ENCODE measurements around the gene GAN. TPM values are rescaled to one million over a fixed set of nuclear protein-coding genes. Genes with fewer than 3 reads are reported as not detected.
"Not testable (repeated sequence)": the region's sequence is repeated elsewhere in the genome, so short reads cannot be mapped to it uniquely, and the experiment has no call there.

GAN gene
- total and polyA plus RNA-seq, 9 of the 15 experiments (the other 6 are each of a cell fraction or from before 2014, with no cell fraction given): 0.83 to 15.1 (median 5.2) TPM

DNA sequence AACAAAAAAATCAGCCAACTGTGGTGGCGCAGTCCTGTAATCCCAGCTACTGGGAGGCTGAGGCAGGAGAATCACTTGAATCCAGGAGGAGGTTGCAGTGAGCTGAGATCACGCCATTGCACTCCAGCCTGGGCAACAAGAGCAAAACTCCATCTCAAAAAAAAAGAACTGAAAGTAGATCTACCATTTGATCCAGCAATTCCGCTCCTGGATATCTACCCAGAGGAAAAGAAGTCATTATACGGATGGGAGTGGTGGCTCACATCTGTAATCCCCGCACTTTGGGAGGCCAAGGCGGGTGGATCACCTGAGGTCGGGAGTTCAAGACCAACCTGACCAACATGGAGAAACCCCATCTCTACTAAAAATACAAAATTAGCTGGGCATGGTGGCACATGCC lies 107.4 kb downstream of the GAN start:
- H3K27me3 ChIP-seq (ENCODE audit: control insufficient read depth in 2 of 2, insufficient read depth in 2 of 2, low read length in 2 of 2); in situ Hi-C loops (cut with MboI); FAIRE-seq; H3K9me3 ChIP-seq (replicated peaks; ENCODE audit: control insufficient read depth, insufficient read depth, low read depth, low read length); H4K20me1 ChIP-seq (replicated peaks; ENCODE audit: control insufficient read depth, insufficient read depth, low read length); H3K4me3 ChIP-seq; POLR2A ChIA-PET; CTCF ChIA-PET (ENCODE audit: low intra/inter-chr PET ratio); H3K79me2 ChIP-seq (ENCODE audit: control insufficient read depth, insufficient read depth, low read length); BruUV-seq (replicated peaks); H3K9me1 ChIP-seq (ENCODE audit: control insufficient read depth, insufficient read depth, low read length); H2AFZ ChIP-seq (ENCODE audit: low read depth, low read length); H3K4me1 ChIP-seq (replicated peaks in 1 of 2; ENCODE audit: control insufficient read depth in 2 of 2, insufficient read depth in 2 of 2, low read length in 2 of 2); H3K36me3 ChIP-seq (ENCODE audit: control insufficient read depth, insufficient read depth, low read length); H3K4me2 ChIP-seq (ENCODE audit: insufficient read depth, low read length); H3K27ac ChIP-seq (ENCODE audit: extremely low read depth, low read depth, low read length); intact Hi-C loops (cut with micrococcal nuclease); H3K9ac ChIP-seq (ENCODE audit: insufficient read depth in 1 of 2, low read depth in 2 of 2, low read length in 2 of 2); DNase-seq (ENCODE audit: extremely low read depth in 1 of 4, low spot score in 3 of 4); ATAC-seq: not testable (repeated sequence)
- WGBS (ENCODE audit: insufficient coverage, low coverage, missing lambda C conversion rate): 31% methylated on average over 7 of the region's 7 CpGs

DNA sequence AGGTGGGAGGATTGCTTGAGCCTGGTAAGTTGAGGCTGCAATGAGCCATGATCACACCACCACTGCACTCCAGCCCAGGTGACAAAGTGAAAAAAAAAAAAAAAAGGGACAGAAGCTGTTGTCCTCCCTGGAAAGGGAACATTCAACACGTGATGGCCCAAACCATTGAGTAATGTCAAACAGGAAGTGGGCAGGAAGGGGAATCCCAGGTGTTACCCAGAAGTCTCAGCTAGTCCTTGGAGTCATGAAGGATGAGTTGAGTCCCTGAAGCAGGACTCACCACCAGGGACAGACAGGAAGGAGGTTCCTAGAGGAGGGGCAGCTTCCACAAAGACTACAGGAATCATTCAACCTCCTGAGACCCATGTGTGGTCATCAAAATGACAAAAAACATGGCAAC lies 110.0 kb downstream of the GAN start:
- H3K27ac ChIP-seq (ENCODE audit: extremely low read depth, low read depth, low read length): no peak overlapping the region
- H3K27me3 ChIP-seq (ENCODE audit: control insufficient read depth in 2 of 2, insufficient read depth in 2 of 2, low read length in 2 of 2): 0 out of 5 replicates have a peak, but pooled peaks cover 0 to 7% of the 10 kb centered on the region in 2 experiments
- no peaks in the 10 kb centered on the region for H3K9me3 ChIP-seq (replicated peaks; ENCODE audit: control insufficient read depth, insufficient read depth, low read depth, low read length)
- intact Hi-C loops (cut with micrococcal nuclease) (no loop called here), in situ Hi-C loops (cut with MboI) (no loop called here)
- H3K4me3 ChIP-seq: no peak overlapping the region
- peak overlapping the region; percentile 43 for H2AFZ ChIP-seq (ENCODE audit: low read depth, low read length)
- H3K9ac ChIP-seq (ENCODE audit: insufficient read depth in 1 of 2, low read depth in 2 of 2, low read length in 2 of 2): no peak overlapping the region
- no peaks in the 10 kb centered on the region for H3K79me2 ChIP-seq (ENCODE audit: control insufficient read depth, insufficient read depth, low read length)
- no peaks in the 10 kb centered on the region for H3K9me1 ChIP-seq (ENCODE audit: control insufficient read depth, insufficient read depth, low read length)
- no peaks in the 10 kb centered on the region for H4K20me1 ChIP-seq (replicated peaks; ENCODE audit: control insufficient read depth, insufficient read depth, low read length)
- POLR2A ChIA-PET: interaction anchor here (0.6 to 1.6 kb wide), 4 partner anchors 10 to 196 kb away, joined by 3 to 4 read pairs (median 3); no protein-coding TSS in a partner anchor
- WGBS (ENCODE audit: insufficient coverage, low coverage, missing lambda C conversion rate): 0% methylated on average over 1 of the region's 1 CpG
- H3K4me2 ChIP-seq (ENCODE audit: insufficient read depth, low read length): no peak overlapping the region
- CTCF ChIA-PET (ENCODE audit: low intra/inter-chr PET ratio): no interaction called here
- peaks cover 3 to 4% of the 10 kb centered on the region in 2 experiments; a peak in 2 of 5 replicates for H3K4me1 ChIP-seq (replicated peaks in 1 of 2; ENCODE audit: control insufficient read depth in 2 of 2, insufficient read depth in 2 of 2, low read length in 2 of 2)
- H3K36me3 ChIP-seq (ENCODE audit: control insufficient read depth, insufficient read depth, low read length): no peaks in the 10 kb centered on the region
- peak; percentile 70 for FAIRE-seq
- peak in 1 of 4 experiments; percentile 27 for DNase-seq (ENCODE audit: extremely low read depth in 1 of 4, low spot score in 3 of 4)
- BruUV-seq (replicated peaks): no TSS peak
- peak; percentile 51 for ATAC-seq
- TF ChIP-seq, protein P1, sequence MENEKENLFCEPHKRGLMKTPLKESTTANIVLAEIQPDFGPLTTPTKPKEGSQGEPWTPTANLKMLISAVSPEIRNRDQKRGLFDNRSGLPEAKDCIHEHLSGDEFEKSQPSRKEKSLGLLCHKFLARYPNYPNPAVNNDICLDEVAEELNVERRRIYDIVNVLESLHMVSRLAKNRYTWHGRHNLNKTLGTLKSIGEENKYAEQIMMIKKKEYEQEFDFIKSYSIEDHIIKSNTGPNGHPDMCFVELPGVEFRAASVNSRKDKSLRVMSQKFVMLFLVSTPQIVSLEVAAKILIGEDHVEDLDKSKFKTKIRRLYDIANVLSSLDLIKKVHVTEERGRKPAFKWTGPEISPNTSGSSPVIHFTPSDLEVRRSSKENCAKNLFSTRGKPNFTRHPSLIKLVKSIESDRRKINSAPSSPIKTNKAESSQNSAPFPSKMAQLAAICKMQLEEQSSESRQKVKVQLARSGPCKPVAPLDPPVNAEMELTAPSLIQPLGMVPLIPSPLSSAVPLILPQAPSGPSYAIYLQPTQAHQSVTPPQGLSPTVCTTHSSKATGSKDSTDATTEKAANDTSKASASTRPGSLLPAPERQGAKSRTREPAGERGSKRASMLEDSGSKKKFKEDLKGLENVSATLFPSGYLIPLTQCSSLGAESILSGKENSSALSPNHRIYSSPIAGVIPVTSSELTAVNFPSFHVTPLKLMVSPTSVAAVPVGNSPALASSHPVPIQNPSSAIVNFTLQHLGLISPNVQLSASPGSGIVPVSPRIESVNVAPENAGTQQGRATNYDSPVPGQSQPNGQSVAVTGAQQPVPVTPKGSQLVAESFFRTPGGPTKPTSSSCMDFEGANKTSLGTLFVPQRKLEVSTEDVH (IDR thresholded peaks at IDR 0.05; ENCODE audit: low read depth, partially characterized antibody): no peak
- TF ChIP-seq, protein P2, sequence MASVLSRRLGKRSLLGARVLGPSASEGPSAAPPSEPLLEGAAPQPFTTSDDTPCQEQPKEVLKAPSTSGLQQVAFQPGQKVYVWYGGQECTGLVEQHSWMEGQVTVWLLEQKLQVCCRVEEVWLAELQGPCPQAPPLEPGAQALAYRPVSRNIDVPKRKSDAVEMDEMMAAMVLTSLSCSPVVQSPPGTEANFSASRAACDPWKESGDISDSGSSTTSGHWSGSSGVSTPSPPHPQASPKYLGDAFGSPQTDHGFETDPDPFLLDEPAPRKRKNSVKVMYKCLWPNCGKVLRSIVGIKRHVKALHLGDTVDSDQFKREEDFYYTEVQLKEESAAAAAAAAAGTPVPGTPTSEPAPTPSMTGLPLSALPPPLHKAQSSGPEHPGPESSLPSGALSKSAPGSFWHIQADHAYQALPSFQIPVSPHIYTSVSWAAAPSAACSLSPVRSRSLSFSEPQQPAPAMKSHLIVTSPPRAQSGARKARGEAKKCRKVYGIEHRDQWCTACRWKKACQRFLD (CRISPR knock-in tag; IDR thresholded peaks at IDR 0.05): no peak
- TF ChIP-seq TAF7 (tag; IDR thresholded peaks at IDR 0.05) (no peak), ZNF143 (CRISPR knock-in tag; IDR thresholded peaks at IDR 0.05) (no peak), ELF1 (tag; IDR thresholded peaks at IDR 0.05) (peak; percentile 56; the same call in 1 of the 2 replicates), ZNF24 (IDR thresholded peaks at IDR 0.05) (no peak), GATA2 (CRISPR knock-in tag; IDR thresholded peaks at IDR 0.05) (no peak)
- TF ChIP-seq, protein P3, sequence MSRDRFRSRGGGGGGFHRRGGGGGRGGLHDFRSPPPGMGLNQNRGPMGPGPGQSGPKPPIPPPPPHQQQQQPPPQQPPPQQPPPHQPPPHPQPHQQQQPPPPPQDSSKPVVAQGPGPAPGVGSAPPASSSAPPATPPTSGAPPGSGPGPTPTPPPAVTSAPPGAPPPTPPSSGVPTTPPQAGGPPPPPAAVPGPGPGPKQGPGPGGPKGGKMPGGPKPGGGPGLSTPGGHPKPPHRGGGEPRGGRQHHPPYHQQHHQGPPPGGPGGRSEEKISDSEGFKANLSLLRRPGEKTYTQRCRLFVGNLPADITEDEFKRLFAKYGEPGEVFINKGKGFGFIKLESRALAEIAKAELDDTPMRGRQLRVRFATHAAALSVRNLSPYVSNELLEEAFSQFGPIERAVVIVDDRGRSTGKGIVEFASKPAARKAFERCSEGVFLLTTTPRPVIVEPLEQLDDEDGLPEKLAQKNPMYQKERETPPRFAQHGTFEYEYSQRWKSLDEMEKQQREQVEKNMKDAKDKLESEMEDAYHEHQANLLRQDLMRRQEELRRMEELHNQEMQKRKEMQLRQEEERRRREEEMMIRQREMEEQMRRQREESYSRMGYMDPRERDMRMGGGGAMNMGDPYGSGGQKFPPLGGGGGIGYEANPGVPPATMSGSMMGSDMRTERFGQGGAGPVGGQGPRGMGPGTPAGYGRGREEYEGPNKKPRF (IDR thresholded peaks at IDR 0.05; ENCODE audit: low read depth, low read length): no peak
